ENCODE data around the gene ILKAP.

The ILKAP gene

DNA sequence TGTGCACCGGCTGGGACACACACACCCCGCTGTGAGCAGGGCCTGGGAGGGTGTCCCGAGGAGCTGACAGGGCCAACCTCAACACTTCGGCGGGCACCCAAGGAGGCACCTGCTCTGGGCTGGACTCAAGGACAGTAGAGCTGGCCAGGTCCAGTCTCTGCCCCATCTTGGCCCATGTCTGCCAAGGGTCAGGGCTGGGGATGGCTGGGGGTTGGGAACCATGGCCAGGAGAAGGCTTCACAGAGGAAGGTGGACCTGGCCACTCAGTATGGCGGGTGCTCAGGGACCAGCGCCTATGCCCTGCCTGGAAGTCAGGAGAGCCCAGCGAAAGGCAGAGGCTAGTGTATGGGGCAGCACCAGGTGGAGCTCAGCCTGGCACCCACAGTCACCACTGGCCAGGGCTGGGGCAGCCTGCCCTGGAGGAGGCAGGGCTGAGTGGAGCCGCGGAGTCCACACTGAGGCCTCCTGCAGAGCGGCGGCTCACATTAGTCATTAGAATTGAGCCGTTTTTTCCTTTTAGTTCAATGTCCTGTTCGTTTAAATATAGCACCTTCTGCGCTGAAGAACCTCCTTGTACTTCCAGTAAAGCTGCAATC lies 40.6 kb downstream of the ILKAP start:
- TF ChIP-seq POLR2AphosphoS5 (IDR thresholded peaks at IDR 0.05; ENCODE audit: low read depth, low read length) (no peak), TAF1 (IDR thresholded peaks at IDR 0.05; ENCODE audit: borderline replicate concordance, insufficient read depth, low read length) (no peak), FOXP2 (optimal IDR thresholded peaks at IDR 0.05; ENCODE audit: borderline replicate concordance, extremely low read depth, extremely low read length, insufficient read depth) (no peak), SIN3A (IDR thresholded peaks at IDR 0.05; ENCODE audit: borderline replicate concordance, insufficient read depth, low read length) (no peak)
- TF ChIP-seq, protein P1, sequence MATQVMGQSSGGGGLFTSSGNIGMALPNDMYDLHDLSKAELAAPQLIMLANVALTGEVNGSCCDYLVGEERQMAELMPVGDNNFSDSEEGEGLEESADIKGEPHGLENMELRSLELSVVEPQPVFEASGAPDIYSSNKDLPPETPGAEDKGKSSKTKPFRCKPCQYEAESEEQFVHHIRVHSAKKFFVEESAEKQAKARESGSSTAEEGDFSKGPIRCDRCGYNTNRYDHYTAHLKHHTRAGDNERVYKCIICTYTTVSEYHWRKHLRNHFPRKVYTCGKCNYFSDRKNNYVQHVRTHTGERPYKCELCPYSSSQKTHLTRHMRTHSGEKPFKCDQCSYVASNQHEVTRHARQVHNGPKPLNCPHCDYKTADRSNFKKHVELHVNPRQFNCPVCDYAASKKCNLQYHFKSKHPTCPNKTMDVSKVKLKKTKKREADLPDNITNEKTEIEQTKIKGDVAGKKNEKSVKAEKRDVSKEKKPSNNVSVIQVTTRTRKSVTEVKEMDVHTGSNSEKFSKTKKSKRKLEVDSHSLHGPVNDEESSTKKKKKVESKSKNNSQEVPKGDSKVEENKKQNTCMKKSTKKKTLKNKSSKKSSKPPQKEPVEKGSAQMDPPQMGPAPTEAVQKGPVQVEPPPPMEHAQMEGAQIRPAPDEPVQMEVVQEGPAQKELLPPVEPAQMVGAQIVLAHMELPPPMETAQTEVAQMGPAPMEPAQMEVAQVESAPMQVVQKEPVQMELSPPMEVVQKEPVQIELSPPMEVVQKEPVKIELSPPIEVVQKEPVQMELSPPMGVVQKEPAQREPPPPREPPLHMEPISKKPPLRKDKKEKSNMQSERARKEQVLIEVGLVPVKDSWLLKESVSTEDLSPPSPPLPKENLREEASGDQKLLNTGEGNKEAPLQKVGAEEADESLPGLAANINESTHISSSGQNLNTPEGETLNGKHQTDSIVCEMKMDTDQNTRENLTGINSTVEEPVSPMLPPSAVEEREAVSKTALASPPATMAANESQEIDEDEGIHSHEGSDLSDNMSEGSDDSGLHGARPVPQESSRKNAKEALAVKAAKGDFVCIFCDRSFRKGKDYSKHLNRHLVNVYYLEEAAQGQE (IDR thresholded peaks at IDR 0.05; ENCODE audit: insufficient read depth in 1 of 2, low read depth in 2 of 2, low read length in 2 of 2): no peak

DNA sequence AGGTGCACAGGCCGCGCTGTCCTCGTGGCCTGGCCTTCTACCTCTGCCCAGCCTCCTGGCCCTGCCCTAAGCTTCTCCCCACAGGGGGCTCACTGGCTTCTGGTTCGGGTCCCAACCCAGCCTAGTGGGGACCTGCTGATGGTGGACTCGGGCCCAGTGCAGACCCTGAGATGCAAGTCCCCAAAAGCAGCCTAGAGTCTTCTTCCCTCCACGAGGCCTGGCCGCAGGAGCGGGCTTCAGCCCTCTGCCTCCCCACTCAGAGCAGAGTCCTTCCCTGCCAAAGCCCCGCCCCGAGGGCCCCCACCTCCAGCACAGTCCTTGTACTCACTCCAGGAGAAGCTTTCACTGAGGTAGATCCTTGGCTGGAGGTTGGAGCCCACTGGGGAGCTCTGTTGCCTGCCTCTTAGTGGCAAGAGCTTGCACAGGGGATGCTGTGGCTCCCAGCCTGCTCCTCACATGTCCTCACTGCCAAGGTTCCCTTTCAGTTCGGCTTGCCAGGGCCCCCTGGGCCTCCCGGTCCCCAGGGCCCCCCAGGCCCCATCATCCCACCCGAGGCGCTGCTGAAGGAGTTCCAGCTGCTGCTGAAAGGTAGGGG lies 41.1 kb downstream of the ILKAP start:
- TF ChIP-seq, protein P1 (IDR thresholded peaks at IDR 0.05; ENCODE audit: insufficient read depth in 1 of 2, low read depth in 2 of 2, low read length in 2 of 2): no peak
- TF ChIP-seq TAF1 (IDR thresholded peaks at IDR 0.05; ENCODE audit: borderline replicate concordance, insufficient read depth, low read length) (no peak), FOXP2 (optimal IDR thresholded peaks at IDR 0.05; ENCODE audit: borderline replicate concordance, extremely low read depth, extremely low read length, insufficient read depth) (no peak), SIN3A (IDR thresholded peaks at IDR 0.05; ENCODE audit: borderline replicate concordance, insufficient read depth, low read length) (no peak), POLR2AphosphoS5 (IDR thresholded peaks at IDR 0.05; ENCODE audit: low read depth, low read length) (no peak)

DNA sequence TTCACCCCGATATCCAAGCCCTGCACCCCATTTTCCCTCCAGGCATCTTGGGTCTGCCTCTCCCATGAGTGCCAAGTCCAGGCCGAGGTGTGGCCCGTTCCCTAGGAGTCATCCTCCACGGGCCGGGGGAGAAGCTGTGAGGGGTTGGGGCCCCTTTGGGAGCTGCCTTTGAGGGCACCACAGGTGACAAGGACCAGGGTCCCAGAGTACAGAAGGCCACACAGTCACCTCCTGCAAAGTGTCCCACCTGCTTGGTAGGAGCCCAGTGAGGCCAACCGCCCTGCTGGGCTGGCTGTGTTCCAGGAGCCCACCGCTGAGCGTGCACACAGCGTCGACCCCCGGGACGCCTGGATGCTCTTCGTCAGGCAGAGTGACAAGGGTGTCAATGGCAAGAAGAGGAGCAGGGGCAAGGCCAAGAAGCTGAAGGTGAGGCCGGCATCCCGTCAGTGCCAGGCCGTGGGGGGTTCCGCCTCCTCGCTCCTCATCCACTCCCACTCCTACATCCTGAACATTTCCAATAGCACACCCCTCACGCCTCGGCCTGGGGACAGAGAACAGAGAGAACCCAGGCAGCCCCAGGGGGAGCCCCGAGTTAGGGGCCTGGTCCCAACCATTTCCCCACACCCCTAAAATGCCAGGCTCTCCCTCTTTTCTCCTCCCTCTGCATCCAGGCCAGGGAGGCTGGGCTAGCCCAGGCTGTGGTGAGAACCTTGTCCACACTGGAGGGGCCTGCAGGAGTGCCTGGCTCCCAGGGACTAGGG lies 42.0 kb downstream of the ILKAP start:
- TF ChIP-seq SIN3A (IDR thresholded peaks at IDR 0.05; ENCODE audit: borderline replicate concordance, insufficient read depth, low read length): no peak
- TF ChIP-seq, protein P1 (IDR thresholded peaks at IDR 0.05; ENCODE audit: insufficient read depth in 1 of 2, low read depth in 2 of 2, low read length in 2 of 2): no peak
- no peak for TF ChIP-seq FOXP2 (optimal IDR thresholded peaks at IDR 0.05; ENCODE audit: borderline replicate concordance, extremely low read depth, extremely low read length, insufficient read depth)
- no peak for TF ChIP-seq TAF1 (IDR thresholded peaks at IDR 0.05; ENCODE audit: borderline replicate concordance, insufficient read depth, low read length)
- TF ChIP-seq POLR2AphosphoS5 (IDR thresholded peaks at IDR 0.05; ENCODE audit: low read depth, low read length): no peak

DNA sequence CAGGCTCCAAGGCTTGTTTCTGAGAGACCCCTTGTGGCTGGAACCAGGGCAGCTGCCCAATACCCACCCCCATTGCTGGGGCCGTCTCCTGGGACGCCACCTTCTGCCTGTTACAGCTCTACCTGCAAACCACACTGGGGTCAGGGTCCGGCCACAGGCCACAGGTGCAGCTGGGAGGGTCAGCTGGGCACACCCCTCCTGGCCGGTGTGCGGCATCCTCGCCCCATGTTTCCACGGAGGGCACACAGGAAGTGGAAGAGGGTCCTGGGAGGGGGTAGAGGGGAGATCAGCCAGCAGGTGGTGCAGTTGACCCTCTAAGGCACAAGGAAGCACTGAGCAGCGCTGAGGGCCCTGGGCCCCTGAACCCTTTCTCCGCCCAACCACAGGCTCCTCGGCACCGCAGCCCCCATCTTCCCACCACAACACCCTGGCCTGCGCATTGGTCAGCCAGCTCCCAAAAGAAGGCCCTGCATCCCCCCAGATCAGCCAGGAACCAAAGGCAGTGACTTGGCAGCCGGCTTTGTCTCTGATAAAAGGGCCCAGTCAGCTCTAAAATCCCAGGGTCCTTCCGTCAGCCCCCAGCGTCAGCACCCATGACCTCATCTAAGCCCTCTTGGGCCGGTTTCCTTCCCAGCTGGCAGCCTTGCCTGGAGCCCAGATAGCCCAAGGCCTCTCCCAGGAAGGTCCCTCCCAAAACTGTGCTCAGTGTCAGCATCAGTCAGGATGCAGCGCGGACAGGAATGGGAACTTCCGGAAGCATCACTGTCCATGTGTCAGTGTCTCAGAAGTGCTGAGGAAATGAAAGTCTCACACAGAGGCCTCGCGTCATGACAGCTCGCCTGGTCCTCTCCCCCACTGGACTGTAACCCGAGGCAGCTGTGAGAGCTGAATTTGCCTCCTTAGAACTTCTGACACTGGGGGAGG lies 43.0 kb downstream of the ILKAP start:
- TF ChIP-seq, protein P1 (IDR thresholded peaks at IDR 0.05; ENCODE audit: insufficient read depth in 1 of 2, low read depth in 2 of 2, low read length in 2 of 2): no peak
- no peak for TF ChIP-seq FOXP2 (optimal IDR thresholded peaks at IDR 0.05; ENCODE audit: borderline replicate concordance, extremely low read depth, extremely low read length, insufficient read depth)

All from PFSK-1 (cell line).